HG03342 (cell line): ENCODE measurements around the gene CFAP100.

Experiments
- ATAC-seq: cut with Tn5 transposase; IDR thresholded peaks from one replicate; pipeline ENCODE4 v1.9.1; 2021; ENCODE audit warnings: mild to moderate bottlenecking, moderate library complexity; ENCODE audit not compliant: unreplicated experiment

Gene CFAP100

DNA sequence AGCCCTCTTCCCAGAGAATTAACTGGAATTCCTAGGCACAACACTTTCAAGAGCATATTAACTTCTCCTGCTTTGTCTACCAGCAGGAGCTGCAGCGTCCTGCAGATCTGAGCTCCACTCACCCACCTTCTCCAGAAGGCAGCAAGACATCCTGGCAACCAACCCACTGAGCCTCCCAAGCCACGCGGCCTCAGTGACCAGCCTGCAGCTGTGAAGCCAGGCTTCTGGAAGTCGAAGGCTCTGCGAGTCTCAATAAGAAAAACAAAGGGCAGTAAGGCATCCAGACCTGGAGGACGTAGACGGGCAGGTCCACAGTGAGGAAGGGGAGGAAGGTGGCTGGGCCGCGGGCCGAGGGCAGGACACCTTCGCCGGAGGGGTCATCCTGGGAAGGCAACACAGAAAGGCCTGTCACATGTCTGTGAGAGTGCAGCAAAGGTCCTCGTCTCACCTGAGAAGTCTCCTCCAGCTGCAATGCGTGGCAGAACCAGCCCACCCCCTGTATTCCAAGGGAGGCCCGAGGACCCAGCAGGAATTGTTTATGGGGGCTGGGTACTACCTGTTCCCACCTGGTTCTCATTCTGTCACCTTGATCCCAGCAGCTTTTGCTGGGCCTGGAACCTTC lies 44.7 kb downstream of the CFAP100 start:
- ATAC-seq: no peak

DNA sequence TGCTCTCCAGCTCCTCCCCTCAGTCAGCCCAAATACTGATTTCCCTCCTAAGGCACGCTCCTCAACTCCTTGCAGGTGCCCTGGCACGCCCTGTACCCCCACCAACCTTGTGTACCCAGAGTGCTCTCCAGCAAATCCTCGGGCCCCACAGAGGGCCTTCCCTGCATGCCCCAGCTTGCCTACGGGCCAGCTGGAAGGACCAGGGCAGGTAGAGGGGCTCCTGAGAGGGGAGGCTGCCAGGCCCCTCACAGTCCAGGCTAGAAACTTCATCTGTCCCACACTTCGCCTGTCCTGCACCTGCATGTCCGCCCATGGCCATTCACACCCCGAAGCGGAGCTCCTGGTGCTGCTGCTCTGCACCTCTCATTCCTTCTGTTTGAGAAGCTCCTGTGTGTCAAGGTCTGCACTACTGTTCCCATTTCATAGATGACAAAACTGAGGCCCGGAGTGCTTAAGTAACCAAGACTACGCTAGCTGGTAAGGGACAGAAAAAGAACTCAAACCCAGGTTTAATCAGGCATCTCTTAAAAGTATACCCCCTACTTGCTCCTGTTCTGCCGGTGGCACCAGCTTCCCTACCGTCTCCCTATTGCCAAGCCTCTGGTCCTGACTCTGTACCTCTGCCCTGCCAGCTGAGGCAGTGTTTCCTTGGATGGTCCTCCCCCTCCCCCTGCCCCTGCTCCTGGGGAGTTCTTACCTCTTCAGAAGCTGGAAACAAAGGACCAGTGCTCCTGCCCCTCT lies 45.4 kb downstream of the CFAP100 start:
- ATAC-seq: no peak

DNA sequence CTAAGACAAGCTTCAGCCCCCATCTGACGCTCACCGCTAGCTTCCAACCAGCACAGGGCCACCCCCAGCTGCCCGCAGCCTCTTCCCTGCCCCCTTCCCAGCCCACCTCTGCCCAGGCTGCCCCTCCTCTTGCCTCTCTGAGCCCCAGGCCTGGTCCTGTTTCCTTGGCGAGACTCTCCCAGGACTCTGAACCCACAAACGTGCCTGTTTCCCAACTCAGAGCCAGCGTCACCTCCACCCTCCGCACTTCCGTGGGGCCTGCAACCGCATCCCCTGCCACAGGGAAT lies 45.9 kb downstream of the CFAP100 start:
- no peak for ATAC-seq

DNA sequence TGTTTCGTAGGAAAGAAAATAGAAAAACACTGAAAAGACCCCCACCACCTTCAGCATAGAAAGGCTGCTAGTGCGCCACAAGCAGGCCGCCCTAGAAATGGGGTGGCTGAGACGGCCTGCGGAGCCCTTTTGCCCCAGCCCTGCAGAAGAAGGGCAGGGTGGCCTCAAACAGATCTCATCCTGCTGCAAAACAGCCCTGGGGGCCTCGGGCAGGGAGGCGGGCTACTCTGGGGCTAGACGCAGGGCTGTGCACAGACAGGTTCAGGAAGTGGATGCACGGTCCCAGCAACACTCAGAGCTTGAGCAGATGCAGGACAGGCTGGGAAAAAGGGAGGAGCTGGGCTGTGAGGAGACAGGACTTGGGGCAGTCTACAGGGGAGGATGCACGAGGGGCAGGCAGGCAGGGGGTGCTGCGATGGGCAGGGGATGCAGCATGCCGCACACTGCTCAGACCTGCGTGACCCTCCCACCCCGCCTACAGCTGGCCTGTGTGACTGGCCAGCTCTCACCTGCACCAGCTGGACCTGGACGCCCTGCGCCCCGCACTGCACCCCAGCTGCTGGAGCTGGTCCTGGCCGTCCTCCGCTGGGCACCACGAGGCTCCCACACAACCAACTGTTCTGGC lies 46.7 kb downstream of the CFAP100 start:
- ATAC-seq: no peak

DNA sequence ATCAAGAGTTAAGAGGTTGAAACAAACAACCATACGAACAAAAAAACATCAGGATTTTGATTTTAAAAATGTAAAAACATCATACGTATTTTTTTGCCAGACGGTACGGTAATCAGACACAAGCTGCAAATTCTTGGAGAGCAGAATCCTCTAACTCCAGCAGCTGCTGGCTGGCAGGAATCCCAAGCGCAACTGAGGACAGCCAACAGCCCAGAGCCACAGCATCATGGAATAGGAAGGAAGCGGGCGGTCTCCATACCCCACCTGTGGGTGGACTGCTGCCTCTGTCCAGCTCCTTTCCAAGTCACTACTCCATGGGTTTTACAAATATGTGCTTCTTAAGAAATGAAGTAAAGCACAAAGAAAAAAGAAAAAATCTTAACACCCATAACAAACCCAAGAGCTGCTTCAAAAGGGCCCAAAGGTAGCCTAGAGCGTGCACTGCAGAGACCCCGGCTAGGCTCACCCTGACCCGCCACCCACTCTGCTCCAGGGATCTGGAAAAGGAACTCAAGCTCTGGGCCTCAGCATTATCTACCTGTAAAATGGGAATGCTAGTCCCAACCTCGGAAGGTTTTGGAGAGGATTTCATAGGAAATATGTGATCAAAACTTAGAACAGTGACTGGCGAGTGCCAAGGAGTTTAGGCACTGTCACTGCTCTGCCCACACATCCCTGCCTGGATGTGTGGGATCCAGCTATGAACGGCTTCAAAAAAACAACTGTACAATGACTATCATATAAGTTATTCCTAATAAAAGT lies 47.6 kb downstream of the CFAP100 start:
- no peak for ATAC-seq

DNA sequence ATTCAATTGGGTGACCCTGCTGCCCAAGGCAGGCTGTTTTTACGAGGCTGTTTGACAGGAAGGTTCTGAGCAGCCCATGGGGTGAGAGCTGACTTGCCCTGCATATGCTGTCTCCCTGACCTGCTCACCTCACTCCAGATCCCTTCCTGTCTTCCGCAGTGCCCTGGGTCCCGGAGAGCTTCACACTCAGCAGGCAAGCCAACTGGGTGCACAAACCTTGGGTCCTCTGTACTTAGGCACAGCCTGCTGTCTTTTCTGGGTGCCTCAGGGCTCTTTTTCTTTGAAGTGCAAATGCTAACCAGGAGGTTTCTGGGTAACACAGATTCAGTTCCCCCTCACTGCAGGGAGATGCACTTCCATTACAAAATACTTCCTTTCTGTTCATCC lies 48.1 kb downstream of the CFAP100 start:
- ATAC-seq: no peak

DNA sequence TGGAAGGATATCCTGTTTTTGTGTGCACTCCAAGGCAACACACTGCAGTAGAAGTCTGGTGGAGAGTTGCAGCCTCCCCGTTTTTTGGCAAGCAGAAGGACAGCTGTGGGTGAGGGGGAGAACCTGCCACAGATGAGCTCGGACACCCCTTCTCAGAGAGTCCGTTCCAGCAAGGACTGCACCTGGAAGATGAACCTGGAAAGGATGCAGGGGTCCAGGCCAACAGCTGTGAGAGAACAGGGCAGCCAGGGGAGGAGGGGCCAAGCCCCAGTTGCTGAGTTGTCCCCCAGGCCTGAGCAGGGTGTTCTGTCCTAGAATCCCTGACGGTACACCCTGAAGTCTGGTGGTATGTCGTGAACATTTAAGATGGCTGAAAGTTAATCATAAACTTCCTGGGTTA lies 50.8 kb downstream of the CFAP100 start:
- no peak for ATAC-seq

DNA sequence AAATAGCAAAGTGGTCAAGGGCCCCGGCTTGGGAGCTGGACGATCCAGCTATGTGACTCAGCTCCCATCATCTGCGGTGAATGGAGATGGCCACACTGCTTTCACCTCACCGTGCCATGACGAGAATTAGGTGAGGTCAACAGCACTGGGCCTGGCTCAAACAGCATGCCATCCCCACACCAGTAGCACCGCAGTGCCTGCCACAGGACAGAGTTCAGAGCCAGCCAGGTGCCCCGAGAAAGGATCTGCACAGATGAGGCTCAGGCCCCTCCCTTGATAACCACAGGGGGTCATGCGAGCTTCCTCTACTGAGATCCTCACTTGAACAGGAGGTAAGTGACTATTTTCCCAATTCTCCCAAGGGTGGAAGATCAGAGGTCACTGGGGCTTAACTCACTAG lies 51.6 kb downstream of the CFAP100 start:
- ATAC-seq: no peak

DNA sequence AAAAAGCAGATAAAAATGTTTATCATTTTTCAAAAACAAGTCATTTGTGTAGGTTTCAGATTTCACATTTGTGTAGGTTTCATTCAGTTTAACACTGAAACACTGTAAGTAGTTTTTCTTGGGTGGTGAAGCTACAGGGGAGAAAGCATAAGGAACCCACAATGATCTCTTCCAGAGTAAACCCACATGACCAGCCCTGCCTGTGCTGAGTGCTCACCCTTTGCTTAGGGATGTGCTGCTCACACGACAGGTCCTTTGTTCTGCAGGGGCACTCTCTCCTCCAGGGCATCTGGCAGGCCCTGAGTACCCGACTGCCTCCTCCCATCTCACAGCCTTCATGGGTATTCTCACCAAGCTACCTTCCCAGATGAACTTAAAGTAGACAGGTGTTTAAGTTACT lies 52.1 kb downstream of the CFAP100 start:
- ATAC-seq: no peak

DNA sequence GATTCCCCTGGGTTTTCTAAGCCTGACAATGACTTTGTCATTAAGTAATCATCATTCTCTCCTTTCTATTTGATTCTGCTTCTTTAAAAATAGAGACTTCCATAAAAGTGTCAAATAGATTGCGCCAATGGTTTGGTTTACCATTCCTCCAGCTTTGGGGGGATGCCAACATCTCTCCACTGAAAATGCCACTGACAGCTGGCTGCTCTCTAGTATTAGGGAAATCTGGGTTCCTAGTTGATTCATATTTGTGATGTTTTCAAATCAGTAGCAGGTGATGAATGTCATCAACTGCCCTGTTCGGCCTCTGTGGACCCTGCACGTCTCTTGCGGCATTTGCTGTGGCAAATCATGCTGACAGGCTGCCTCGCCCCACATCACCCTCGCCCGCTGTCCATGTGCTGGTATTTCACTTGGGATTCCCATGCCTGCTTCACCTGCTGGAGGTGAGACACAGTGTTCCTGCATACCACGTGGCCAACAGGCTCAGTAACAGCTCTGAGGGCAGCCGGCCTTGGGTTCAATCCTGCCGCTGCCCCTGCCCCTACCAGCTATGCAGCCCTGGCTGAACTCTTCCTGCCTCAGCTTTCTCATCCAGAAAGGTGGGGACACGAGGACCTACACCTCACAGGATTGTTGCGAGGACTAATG lies 52.9 kb downstream of the CFAP100 start:
- no peak for ATAC-seq

DNA sequence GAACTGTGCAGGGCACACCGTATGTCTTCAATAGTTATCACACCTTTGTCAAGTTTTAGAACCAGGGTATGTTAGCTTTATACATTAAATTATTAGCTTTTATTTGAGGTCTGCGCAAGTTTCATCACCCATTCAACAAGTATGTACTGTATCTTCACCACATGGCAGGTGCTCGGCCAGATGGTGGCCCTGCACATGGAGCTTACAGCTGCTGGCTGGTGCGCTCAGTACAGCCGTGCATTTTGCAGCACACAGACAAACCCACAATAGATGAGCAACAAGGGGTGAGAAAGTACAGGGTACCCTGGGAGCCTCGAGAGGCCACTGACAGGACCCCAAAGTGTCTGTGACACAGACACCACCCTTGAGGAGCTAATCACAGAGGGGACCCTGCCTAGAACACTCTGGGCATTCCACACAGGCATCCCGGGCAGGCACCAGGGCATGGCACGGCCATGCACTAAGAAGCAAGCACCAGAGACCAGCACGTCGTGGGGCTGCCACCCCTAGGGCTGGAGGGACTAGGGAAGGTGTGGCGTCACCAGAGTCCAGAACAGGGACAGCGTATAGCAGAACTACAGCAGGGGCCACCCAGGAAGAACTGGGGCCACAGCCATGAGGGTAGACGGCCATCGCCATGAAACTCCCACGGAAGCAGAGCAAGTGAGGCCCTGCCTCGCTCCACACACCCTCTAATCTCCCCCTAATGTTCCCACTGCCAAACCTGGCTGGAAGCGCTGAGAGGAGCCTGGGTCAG lies 53.6 kb downstream of the CFAP100 start:
- ATAC-seq: no peak

DNA sequence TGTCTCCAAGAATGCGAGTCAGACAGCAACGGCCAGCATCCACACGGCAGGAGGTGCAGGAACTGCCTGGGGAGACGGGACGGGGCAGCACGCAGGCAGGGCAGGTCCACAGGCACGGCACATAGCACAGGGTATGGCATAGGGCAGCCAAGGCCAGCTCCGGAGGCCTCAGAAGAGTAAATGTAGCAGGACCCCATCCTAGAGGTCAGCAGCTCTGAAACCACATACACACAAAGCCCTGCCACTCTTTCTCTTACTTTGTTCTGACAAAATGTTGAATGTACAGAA lies 54.1 kb downstream of the CFAP100 start:
- no peak for ATAC-seq

DNA sequence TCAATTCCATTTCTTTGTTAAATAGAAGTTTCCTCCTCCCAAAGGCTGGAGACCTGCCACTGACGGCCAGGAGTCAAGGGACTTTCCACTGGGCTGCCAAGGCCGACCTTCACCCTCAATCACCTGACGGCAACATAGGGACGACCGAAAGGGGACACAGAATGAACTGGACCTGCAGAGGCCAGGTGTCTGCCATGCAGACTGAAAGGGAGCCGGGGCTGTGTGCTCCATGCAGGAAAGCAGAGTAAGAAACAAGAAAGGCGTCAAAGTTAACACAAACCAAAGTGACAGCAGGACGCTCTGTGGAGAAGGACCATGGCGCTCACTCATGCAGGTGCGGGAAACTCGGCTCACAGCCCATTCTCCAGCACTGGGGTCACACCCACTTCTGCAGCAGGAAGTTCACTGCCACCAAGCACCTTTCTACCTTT lies 54.9 kb downstream of the CFAP100 start:
- ATAC-seq: no peak

DNA sequence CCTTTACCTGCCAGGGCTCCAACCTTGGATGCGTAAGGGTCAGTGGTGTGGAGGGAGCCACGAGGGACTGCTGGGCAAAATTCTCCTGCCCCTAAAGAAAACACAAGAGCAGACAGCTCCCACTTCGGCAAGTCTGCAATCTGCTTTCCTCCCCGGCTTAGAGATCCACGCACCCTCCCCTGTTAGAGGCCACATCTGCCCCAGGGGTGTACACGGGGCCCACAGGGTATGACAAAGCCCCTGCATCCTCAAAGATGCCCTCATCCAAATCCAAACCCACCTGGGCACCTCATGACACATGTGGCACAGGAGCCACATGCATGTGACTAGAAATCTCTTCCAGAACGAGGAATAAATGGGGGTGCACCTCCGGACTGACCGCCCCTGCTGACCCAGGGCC lies 55.5 kb downstream of the CFAP100 start:
- no peak for ATAC-seq

DNA sequence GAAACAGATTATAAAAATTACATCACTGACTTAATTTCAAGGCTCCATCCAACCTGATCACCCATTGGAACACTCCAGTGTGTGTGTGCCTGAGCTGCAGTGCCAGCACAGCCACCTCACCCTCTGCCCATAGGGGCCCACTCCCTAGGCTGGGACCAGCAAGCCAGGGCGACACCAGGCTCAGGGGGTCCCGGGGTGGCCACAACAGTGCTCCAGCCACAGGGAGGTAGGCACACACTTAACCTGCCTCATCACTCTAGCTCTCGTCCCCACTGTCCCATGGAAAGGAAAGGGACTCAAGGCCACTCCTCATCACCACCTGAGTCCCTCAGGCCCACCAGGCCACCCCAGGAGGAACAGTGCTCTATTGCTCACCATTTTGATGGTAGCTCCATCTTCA lies 56.0 kb downstream of the CFAP100 start:
- ATAC-seq: no peak

DNA sequence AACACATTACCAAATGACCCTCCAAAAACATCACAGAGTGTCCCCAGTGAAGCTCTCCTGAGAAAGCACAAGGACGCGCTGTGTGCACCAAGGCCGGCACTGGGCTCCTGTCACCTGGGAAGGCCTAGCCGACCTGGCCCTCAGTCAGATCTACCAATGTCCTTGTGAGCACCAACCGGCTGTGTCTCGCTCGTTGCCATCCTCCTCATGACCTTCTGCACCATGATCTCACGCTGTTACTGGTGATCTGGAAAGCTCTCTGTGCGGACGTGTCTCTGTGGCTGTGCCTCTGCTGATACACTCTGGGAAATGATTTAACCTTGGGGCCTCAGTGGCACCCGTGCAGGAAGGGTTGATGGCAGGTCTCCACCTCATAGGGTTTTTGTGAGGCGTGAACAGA lies 56.8 kb downstream of the CFAP100 start:
- no peak for ATAC-seq

DNA sequence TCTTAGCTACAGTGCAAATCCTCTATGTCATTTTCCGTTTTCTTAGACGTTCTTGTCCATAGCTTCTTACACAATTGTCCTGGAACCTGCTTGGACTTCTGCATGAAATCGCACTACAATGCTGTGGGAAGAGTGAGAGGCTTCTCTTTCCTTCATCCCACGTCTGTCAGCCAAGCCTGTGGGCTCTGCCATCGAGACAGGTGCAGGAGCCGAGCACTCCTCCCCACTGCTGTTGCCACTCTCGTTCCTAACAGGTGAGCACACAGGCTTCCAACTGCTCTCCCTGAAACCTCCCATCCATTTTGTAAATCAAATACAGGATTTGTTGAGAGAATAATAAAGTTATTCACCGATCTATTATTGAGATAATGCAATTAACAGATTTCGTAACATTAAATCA lies 57.5 kb downstream of the CFAP100 start:
- no peak for ATAC-seq

DNA sequence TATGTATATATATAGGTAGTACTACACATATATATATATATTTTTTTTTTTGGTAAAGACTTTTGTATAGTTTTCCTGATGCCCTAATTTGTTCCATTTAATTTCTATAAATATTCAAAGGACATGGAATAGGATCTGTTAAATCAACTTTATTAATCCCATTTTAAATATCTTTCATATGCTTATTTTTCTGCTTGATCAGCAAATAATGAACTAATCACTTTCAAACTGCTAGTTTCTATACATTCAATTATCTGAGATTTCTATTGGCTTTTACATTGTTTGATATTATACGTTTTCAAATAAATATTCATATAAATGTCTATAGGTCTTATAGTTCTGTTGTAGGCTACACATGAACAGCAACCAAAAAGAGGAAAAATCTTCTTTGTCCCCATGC lies 59.3 kb downstream of the CFAP100 start:
- ATAC-seq: no peak

DNA sequence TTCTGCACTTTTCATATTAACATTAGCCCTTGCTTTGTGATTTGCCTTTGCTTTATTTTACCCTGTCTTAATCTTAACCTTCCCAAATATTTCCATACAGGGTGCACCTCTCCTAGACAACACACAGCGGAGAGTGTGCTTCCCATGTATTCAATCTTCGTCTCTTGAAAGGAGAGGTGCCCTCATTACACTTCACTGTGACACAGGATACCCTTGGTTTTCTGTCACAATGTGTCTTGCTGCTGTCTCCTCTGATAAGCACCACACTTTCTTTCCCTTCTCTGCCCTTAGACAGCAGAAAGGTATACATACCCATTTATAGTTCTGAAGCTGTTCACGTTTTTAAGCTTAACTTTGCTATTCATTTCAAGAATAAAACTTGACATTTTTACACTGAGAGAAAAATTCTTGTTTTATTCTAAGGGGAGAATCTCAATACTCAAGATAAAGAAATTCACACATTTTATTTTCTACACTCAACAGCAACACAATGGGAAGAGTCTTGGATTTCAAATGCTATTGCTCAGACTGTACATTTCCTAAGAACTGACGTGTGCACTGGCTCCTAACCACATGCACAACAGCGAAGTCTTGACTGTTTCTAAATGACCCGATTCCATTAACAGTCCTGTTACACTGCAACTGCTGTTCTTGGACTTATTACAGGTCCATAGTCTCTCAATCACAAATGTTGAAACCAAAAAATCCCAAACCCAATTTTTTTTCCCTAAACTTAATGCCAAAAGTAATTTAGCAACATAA lies 59.9 kb downstream of the CFAP100 start:
- ATAC-seq: no peak

DNA sequence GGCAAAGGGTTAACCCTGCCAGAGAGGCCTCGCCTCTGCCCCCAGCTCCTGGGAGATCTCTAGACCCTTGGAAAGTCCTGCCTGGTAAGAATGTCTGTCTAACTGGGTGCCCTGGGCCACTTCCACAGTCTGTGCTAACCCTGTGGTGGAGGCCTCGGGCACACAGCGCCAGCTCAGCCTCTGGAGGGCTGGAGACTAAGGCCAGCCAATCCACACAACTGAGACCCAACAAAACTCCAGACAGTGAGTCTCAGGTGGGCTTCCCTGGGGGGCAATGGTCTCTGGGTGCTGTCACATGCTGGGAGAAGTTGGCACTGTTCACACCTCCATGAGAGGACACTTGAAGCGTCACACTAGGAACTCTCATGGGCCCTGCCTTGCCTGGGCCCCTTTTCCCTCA lies 61.5 kb downstream of the CFAP100 start:
- no peak for ATAC-seq
